ENCODE data around the gene ERP44.
"Not testable (repeated sequence)": the region's sequence is repeated elsewhere in the genome, so short reads cannot be mapped to it uniquely, and the experiment has no call there.

The ERP44 gene

DNA sequence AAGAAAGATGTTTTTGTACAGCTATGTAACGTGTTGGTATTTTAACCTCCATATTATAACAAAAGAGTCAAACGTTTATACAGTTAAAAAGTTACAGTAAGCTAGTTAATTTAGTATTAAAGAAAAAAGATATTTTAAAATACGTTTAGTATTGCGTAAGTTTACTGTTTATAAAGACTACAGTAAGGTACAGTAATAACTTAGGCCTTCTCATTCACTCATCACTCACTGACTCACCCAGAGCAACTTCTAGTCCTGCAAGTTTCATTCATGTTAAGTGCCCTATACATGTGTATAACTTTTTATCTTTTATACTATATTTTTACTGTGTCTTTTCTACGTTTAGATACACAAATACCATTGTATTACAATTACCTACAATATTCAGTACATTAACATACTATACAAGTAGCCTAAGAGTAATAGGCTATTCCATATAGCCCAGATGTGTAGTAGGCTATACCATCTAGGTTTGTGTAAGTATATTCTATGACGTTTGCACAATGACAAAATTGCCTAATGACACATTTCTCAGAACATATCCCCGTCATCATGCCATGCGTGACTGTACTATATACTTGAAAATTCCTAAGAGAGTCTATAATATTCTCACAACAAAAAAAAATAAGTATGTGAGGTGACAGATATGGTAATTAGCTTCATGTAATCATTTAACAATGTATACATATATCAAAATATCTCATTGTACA lies 33.8 kb downstream of the ERP44 start:
- peak in 1 of 2 donors; percentile 17 for DNase-seq

DNA sequence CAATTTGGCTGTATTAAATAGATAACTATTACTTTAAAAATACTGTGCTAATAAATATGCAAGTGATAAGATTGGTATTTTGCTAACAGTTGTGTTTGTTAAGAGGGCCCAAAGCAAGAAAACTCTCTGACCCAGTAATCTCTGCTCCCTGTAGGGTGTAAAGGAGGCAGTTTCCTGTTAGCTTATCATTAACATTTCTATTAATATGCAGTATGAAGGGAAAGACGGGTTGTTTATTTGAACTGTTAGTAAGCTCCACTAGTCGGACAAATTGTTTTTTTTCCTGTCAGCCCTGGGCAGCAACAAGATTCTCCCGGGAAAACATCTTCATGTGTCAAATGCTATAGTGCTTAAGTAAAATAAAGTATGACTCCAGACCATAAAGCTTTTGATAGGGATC lies 35.6 kb downstream of the ERP44 start:
- DNase-seq, result no peak

DNA sequence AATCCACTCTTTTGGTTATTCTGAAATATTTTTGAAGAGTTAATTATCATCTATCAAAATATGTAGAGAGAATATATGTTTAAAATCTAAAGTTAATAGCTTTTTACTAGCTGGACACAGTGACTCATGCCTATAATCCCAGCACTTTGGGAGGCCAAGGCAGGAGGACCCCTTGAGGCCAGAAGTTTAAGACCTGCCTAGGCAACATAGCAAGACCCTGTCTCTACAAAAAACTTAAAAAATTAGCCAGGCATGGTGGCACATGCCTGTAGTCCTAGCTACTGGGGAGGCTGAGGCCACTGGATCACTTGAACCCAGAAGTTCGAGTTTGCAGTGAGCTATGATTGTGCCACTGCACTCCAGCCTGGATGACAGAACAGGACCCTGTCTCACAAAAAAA lies 36.1 kb downstream of the ERP44 start:
- not testable (repeated sequence) for DNase-seq

DNA sequence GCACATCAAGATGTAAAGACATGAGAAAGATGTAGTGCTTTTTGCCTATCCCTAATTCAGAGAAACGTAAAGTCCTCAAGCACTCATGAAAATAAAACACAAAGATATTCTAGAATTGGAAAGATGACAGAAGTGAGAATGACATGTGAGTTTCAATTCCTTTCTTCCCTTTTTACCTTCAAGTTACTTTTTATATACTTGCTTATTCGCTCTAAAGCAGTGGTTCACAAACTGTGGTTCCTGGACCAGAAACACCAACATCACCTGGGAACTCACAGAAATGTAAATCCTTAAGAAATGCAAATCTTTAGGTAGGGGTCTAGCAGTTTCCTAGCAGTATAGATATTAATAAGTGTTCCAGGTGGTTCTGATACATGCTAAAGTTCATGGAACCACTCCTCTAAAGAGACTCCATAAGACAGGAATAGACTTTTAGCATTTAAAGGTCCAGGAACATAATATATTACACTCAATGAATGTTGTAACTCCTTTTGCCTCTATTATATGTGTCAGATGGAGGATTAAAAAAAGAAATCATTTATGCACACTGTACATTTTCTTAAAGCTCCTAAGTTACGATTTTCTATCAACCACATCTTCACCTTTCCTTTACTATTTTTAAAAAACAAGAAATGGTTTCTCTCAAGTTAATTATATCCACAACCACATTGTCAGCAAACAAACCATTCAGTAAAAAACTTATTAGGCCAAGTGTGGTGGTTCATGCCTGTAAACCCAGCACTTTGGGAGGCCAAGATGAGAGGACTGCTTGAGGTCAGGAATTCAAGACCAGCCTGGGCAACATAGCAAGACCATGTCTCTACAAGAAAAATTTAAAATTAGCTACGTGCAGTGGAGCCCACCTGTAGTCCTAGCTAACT lies 39.9 kb downstream of the ERP44 start:
- DNase-seq, result no peak

DNA sequence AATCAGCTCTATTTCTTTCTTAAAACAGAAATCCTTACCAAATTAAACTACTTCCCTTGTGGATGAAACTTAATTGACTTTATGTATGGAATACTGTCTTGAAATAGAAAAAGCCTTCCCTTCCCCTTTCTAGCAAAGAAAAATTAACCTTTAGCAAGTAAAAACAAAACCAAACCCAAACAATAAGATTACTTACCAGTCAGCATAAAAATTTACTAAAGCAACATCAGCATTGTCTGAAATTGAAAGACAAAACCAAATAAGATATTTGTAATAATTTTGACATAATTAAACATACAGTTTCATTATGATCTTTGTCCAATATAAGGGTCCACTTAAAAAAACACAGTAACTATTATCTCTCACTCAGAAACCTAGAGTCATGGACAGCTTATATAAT lies 41.2 kb downstream of the ERP44 start:
- no peak for DNase-seq

DNA sequence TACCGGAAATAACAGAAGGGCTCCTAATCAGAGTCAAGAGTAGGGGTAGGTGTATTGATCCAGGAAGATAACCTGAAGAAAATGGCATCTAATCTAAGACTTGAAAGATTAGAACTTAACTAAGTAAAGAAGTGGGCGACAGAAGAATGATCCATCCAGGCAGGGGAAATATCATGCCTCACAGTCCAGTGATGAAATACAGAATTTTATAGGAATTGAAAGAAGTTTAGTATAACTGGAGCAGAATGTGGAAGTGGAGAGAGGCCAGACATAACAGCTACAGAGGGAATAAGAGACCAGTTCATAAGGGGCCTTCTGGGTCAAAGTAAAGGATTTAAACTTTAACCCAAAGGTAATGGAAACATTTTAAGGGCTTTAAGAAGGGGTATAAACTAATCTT lies 42.2 kb downstream of the ERP44 start:
- peak; percentile 8 to 27 for DNase-seq

DNA sequence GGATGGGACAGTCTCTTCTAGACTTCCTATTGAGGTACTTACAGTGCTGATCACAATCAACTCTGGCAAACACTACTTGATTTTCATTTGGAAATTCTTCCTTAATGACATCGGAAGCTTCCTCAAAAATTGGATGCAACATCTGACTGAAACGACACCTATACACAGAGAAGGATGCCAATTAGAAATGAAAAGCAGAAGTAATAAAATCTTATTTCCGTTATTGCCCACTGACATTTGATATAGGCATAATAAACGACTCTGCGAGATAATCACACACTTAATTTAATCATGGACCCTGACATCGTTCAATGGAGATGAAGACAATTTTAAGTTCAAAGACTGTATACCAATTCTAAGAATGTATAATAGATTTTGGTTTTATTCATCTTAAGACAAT lies 46.4 kb downstream of the ERP44 start:
- DNase-seq, result no peak

DNA sequence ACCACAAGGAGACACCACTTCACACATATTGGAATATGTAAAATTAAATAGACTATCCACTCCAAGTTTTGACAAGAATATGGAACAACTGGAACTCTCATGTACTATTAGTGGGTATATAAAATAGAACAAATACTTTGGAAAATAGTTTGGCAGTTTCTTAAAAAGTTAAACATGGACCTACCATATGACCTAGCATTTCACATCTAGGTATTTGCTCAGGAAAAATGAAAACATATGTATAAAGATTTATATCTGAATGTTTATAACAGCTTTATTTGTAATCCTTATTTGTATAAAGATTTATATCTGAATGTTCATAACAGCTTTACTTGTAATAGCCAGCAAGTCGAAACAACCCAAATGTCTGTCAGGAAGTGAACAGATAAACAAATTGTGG lies 49.2 kb downstream of the ERP44 start:
- no peak for DNase-seq

DNA sequence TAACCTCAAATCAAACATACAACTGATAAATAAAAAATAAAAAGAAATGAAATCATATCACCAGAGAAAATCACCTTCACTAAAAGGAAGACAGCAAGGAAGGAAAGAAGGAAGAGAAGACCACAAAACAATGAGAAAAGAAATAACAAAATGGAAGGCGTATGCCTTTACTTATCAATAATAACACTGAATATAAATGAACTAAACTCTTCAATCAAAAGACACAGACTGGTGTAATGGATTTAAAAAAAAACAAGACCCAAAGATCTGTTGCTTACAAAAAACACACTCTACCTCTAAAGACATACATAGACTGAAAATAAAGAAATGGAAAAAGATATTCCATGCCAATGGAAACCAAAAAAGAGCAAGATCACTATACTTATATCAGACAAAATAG lies 60.3 kb downstream of the ERP44 start:
- DNase-seq, result no peak

DNA sequence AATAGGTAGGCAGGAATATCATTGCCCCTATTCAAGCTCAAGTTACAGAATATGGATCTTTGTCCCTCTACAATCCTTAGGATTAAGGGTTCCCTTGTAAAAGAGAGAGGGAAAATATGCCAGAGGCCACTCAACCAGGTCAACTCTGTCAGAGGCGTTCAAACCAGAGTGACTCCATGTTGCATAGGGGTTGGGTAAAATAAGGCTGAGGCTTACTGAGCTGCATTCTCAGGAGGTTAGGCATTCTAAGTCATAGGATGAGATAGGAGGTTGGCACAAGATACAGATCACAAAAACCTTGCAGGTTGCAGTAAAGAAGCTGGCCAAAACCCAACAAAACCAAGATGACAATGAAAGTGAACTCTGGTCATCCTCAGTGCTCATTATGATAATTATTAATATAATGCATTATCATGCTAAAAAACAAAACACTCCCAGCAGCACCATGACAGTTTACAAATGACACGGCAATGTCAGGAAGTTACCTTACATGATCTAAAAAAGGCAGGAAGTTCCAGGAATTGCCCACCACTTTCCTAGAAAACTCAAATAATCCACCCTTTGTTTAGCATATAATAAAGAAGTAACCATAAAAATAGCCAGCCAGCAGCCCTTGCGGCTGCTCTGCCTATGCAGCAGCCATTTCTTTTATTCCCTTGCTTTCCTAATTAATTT lies 64.8 kb downstream of the ERP44 start:
- DNase-seq, result no peak

DNA sequence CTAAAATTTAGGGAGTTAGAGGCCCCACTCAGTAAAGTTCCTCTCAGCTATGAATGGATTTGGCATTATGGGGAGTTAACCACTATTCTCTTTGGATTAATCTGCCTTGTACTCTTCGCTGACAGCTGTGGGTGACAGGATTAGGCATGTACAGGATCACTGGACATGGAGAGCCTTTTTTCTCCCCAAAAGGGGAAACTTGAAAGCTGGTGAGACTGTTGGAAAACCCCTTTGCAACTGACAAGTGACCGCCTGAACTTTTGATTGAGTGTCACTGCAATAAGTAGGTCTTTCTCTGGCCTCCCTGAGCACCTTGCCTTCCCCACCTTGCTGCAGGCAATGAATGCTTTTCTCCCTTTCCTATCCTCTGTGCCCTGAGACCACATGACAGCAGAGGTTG lies 68.3 kb downstream of the ERP44 start:
- DNase-seq, result peak in 1 of 2 donors; percentile 17

DNA sequence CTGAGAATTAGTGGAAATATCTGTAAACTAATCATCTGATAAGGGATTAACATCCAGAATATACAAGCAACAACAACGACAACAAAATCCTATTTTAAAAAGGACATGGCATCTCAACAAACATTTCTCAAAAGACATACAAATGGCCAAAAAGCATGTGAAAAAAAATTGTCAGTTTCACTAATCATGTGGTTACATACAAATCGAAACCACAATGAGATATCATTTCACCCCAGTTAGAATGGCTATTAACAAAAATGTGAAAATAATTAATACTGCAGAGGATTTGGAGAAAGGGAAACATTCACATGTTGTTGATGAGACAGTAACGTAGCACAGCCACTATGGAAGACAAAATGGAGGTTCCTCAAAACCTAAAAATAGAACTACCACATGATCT lies 69.5 kb downstream of the ERP44 start:
- DNase-seq, result peak; percentile 2 to 27

DNA sequence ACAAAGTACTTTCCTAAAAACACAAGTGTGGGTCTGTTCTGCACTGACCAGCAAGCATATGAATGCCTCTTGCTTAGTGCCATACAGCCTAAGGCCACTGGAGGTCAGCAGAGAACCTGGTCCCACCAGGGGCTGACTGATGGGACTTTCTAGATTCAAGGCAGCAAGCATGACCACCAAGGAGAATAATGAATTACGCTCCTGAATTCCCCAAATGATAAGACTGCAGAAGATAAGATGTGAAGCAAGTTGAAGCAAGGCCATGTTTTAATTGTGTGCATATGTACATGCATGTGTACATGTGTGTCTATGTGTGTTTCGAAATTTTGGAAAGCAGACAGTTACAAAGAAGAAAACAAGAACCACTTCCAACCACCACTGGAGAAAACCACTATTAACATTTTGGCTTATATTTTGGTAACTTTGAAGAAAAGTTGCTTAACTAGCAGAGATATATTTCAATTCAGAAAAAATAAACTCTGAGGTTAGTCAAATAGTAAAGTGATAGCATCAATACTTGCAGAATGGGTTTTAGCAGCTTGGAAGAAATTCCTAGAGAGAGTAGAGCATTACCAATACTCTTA lies 70.5 kb downstream of the ERP44 start:
- peak; percentile 67 to 75 for DNase-seq

DNA sequence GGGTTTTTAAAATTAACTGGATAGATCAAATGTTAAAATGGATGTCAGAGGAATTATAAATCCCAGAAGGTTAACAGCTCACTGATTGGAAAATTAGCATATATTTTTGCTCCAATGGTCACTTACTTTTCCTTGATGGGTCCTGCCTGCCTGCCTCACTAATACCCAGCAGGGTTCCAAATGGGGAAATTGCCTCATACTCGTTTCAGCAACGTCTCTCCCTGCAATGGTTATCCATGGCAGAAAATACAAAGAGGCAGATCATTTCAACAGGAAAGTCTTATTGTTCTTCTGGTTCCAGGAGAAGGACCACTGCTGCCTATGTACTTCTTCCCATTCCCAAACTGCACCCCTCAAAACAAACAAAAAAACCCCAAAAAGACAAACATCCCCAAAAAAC lies 71.3 kb downstream of the ERP44 start:
- peak; percentile 13 to 40 for DNase-seq

DNA sequence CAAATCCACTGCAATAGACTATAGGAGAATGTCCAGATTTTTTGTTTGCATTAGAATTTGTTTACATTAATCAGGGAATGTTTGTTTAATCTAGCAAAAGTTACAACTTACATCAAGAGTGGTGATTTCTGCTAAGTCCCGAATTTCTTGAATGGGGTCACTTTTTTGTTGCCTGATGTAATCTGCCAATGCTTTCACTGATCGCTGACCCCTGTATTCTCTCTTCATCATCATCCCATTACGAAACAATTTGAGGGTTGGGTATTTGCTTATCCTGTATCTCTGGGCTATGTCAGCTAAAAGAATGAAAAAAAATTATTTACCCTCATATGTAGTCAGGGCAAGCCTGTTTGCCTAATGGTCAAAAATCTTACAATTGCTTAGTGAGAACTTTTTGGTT lies 76.9 kb downstream of the ERP44 start:
- no peak for DNase-seq

DNA sequence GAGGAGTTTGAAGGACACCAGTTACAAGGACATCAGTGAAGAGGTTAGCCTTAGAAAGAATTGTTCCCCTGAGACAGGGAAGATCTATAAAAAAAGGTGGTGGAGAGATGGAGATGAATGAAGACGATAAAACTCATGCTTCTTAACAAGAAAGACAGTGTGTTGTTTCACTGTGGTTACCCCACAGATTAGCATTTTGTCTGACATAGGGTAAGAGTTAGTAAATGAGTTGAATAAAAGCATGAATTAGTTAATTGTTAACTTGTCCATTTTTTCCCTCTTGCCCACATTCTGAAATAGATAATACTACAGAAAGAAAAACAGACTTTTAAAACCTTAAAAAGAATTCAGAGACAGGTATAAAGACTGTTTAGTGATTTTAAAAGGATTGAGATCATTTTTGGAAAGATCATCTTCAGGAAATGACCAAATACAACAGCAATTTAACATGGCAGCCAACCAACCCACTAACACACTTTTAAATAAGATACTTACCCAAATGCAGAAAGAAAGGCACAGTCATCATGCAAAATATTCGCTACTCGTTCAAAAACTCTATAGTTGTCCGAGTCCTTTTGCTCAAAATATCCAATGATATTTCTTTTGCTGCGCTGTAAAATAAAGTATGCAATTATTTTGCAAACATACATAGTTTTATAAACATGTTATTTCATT lies 78.5 kb downstream of the ERP44 start:
- DNase-seq, result no peak

DNA sequence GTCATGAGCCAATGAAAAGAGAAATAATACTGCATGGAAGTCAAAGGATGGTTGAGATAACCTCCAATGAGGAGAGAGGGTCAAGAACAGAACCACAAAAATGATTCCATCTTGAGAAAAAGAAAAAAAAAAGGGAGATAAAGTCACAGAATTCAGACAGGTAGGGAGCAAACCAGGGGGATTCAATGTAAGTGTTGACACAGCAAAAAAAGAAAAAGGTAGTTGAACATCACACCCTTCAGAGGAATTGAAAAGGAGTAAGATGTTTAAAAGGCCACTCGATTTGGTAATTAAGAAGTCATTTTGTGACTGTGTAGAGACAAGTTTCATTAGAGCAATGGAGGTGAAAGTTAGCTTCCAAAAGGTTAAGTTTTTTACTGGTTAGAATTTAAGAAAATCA lies 79.3 kb downstream of the ERP44 start:
- no peak for DNase-seq

DNA sequence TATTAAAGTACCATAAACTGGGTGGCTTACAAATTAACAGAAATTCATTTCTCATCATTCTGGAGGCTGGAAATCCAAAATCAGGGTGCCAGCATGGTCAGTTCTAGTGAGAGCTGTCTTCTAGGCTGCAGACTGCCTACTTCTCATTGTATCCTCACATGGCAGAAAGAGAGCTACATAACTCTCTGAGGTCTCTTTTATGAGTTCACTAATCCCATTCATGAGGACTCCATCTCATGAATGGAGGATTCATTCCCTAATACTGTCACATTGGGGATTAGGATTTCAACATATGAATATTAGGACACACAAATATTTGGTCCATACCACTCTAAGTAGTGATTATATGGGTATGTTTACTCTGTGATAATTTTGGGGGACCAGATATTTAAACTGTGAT lies 84.0 kb downstream of the ERP44 start:
- no peak for DNase-seq

DNA sequence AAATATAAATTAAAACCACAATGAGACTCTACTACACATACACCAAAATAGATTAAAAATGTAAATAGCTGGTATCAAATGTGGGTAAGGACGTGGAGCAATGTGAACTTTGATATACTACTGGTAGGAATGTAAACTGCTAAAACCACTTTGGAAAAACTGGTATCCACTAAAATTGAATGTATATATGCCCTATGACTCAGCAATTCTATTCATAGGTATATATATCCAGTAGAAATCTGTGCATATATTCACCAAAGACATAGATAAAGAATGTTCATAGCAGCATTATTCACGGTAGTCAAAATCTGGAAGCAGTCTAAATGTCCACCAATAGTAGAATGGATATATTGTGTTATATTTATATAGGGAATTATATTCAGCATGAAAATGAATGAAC lies 85.2 kb downstream of the ERP44 start:
- DNase-seq, result no peak

DNA sequence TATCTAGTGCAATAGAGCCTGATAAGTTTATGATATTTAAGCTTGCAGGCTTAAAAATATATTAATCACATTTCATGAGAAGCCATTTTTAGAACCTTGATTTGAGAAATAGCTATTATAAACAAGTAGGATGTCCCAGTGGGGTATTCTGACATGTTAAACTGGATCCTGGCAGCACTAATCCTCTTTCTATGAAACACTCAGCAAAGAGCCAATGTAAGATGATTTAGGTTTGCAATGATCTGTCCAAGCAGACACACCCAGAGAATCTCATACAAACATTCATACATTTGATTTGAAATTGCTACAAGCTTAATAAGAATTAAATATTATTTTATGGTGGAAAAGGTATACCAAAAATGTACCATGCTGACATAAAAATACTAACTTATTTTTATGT lies 86.5 kb downstream of the ERP44 start:
- no peak for DNase-seq

DNA sequence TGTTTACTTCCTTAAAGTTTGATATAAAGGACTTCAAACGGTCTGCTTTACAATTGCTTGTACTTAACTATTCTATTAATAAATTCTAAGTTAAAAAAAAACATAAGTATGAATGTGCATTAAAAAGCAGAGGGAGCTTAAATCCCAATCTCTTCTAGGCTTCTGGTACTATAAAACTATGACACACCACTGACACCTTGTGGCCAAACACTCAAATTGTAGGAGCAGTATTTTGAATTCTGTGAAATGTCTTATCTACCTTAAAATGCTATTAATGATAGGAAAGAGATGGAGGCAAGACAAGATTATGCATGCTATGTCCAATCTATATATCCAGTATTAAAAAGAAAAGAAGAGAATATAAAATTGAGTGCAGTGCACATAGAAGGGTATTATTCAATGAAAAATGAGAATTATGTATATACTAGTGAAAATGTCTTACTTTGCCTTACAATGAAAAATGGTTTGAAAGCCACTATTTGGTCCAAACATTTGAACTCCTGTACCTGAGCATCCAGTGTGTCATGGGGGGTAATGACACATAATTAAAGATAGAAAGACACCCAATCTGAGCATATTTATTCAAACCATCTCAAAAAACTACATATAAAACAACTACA lies 87.6 kb downstream of the ERP44 start:
- DNase-seq, result peak; percentile 63 to 72

DNA sequence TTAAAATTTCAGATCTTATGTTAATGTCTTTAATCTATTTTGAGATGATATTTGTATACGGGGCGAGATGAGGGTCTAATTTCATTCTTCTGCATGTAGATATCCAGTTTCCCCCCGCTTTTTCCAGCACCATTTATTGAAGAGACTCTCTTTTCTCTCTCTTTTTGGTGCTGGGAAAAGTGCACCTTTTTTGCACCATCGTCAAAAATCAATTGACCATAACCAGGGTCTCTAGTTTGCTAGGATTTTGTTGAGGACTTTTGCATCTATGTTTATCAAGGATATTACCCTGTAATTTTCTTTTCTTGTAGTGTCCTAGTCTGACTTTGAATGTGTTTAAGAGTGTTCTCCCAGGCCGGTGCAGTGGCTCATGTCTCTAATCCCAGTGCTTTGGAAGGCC lies 99.0 kb downstream of the ERP44 start:
- no peak for DNase-seq

All from inflammatory macrophage (primary cell).